Breast epithelium (tissue), 3 donors: ENCODE measurements around the gene GIMAP6.

Source experiments
- POLR2A ChIP-seq: fragments of 450-650 bp; IDR thresholded peaks from one replicate; pipeline ENCODE4 v1.6.1; 2016; ENCODE audit warnings: antibody characterized with exemption, mild to moderate bottlenecking, moderate library complexity
- POLR2AphosphoS5 ChIP-seq, 3 donors: sonication (generic); formaldehyde crosslinking; IDR thresholded peaks; one replicate each; pipeline ENCODE4 v1.6.1; 2017; ENCODE audit warnings: antibody characterized with exemption in 3 of 3
- TF ChIP-seq, protein P1 (sequence below), 3 donors: fragments of 450-650 bp; IDR thresholded peaks; one replicate each; pipeline ENCODE4 v1.5.1; 2016 to 2017; ENCODE audit warnings: antibody characterized with exemption in 3 of 3, mild to moderate bottlenecking in 3 of 3, moderate library complexity in 3 of 3

DNA sequence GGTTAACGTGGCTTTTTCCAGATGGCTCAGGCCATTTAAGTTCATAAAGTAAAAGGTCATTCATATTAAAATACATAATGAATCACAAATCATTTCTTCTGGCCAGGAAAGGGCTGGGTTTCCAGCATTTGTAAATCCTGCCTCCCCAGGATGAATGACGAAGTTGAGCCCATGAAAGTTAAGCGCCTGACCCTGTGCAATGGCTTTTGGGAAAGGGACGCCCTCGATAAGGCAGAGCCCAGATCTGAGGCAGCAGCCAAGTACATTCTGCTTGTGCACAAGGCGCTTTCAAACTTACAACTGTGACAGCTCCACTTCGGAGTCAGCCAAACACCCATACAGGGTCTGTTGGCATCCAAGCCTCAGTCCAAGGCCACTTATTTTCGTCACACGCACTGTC is 2.8 kb downstream of the GIMAP6 start:
- TF ChIP-seq, protein P1, sequence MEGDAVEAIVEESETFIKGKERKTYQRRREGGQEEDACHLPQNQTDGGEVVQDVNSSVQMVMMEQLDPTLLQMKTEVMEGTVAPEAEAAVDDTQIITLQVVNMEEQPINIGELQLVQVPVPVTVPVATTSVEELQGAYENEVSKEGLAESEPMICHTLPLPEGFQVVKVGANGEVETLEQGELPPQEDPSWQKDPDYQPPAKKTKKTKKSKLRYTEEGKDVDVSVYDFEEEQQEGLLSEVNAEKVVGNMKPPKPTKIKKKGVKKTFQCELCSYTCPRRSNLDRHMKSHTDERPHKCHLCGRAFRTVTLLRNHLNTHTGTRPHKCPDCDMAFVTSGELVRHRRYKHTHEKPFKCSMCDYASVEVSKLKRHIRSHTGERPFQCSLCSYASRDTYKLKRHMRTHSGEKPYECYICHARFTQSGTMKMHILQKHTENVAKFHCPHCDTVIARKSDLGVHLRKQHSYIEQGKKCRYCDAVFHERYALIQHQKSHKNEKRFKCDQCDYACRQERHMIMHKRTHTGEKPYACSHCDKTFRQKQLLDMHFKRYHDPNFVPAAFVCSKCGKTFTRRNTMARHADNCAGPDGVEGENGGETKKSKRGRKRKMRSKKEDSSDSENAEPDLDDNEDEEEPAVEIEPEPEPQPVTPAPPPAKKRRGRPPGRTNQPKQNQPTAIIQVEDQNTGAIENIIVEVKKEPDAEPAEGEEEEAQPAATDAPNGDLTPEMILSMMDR (IDR thresholded peaks at IDR 0.05): no peak
- TF ChIP-seq POLR2A (no peak), POLR2AphosphoS5 (IDR thresholded peaks at IDR 0.05) (peak in 2 of 3 donors; percentile 31 to 67)
